Measurements from ENCODE around the gene GPR61.

GRCh38 chr1:109535481-109535880 lies 4.2 kb upstream of the GPR61 start:
- TF ChIP-seq SP1 (IDR thresholded peaks at IDR 0.05) (no peak), HDGF (IDR thresholded peaks at IDR 0.05; ENCODE audit: borderline replicate concordance) (no peak), L3MBTL2 (conservative IDR thresholded peaks at IDR 0.05) (no peak), ELF4 (IDR thresholded peaks at IDR 0.05) (no peak), FOXK2 (IDR thresholded peaks at IDR 0.05) (no peak), TARDBP (IDR thresholded peaks at IDR 0.05) (no peak), ARNT (IDR thresholded peaks at IDR 0.05) (no peak), FOXM1 (IDR thresholded peaks at IDR 0.05; ENCODE audit: borderline replicate concordance) (no peak), BHLHE40 (IDR thresholded peaks at IDR 0.05; ENCODE audit: borderline replicate concordance) (no peak)
